Measurements from ENCODE around the gene NUP54.
A peak's percentile ranks its signal among the peaks of the same experiment; 100 is the strongest.

GRCh38 chr4:76087007-76087769, 61.0 kb downstream of the NUP54 start:
- TF ChIP-seq CTCF (IDR thresholded peaks at IDR 0.05), result peak in 3 of 4 experiments; percentile 32 to 63 (median 35)
- no peak for TF ChIP-seq EP300 (IDR thresholded peaks at IDR 0.05)
- no peak for TF ChIP-seq POLR2A (IDR thresholded peaks at IDR 0.05)
- TF ChIP-seq POLR2AphosphoS5 (IDR thresholded peaks at IDR 0.05), result no peak

All from gastroesophageal sphincter (tissue), 3 donors.